Neural progenitor cell (in vitro differentiated cells): ENCODE results near the gene MKRN2.

Source experiments
- EZH2 ChIP-seq: fragments of 200-600 bp; sonication (generic); IDR thresholded peaks from 2 replicates; pipeline ENCODE4 v1.6.1; 2017; ENCODE audit warnings: antibody characterized with exemption, mild to moderate bottlenecking, moderate library complexity
- TF ChIP-seq, protein P1 (sequence below): fragments of 200-600 bp; sonication (generic); IDR thresholded peaks from 2 replicates; pipeline ENCODE4 v1.5.1; 2017; ENCODE audit warnings: antibody characterized with exemption, mild to moderate bottlenecking

DNA sequence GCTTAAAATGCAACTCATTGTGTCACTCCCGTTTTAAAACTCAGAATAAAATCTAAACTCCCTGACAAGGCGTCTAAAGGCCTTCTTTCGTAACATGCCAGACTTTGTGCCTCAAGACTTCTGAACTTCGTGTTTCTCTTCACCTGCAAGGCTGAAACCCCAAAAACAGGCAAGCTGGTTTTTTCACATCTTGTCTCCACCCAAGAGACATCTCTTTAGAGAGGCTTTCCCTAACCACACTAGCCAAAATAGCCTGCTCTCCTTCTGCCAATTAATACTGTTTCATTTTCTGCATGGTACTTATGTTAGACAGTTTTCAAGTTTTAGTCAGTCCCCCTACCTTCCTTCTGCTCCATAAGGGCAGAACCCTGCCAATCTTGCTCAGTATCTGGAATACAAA is 65.4 kb downstream of the MKRN2 start:
- TF ChIP-seq, protein P1, sequence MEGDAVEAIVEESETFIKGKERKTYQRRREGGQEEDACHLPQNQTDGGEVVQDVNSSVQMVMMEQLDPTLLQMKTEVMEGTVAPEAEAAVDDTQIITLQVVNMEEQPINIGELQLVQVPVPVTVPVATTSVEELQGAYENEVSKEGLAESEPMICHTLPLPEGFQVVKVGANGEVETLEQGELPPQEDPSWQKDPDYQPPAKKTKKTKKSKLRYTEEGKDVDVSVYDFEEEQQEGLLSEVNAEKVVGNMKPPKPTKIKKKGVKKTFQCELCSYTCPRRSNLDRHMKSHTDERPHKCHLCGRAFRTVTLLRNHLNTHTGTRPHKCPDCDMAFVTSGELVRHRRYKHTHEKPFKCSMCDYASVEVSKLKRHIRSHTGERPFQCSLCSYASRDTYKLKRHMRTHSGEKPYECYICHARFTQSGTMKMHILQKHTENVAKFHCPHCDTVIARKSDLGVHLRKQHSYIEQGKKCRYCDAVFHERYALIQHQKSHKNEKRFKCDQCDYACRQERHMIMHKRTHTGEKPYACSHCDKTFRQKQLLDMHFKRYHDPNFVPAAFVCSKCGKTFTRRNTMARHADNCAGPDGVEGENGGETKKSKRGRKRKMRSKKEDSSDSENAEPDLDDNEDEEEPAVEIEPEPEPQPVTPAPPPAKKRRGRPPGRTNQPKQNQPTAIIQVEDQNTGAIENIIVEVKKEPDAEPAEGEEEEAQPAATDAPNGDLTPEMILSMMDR, result no peak
- TF ChIP-seq EZH2, result no peak
